AG10803 (cell line): Measurements from ENCODE around the gene ARFGAP2.

Experiments
- DNase-seq: peaks from one replicate; pipeline ENCODE4 v3.0.0; 2010; ENCODE audit warnings: low read depth
- H3K4me3 ChIP-seq: 2 replicates; pipeline ENCODE4 v1.5.1; 2011; ENCODE audit warnings: mild to moderate bottlenecking, low read length, control low read depth
- CTCF ChIP-seq: conservative IDR thresholded peaks from 2 replicates; pipeline ENCODE4 v1.5.1; 2011; ENCODE audit warnings: mild to moderate bottlenecking, low read length, control low read depth, inconsistent platforms

Gene ARFGAP2

GRCh38 chr11:47181271-47181670 lies 4.6 kb upstream of the ARFGAP2 start:
- H3K4me3 ChIP-seq, result no peak overlapping the region
- TF ChIP-seq CTCF, result no peak
- DNase-seq, result no peak

- H3K4me3 ChIP-seq, result no peak overlapping the region
- no peak for DNase-seq
- no peak for TF ChIP-seq CTCF
These were observed 3.5 kb upstream of the ARFGAP2 start for GRCh38 chr11:47180006-47180787.

- no peak overlapping the region for H3K4me3 ChIP-seq
- TF ChIP-seq CTCF, result peak; percentile 66
- DNase-seq, result peak; percentile 44
These were observed 2.9 kb upstream of the ARFGAP2 start for GRCh38 chr11:47179655-47179991.

GRCh38 chr11:47178737-47179654 lies 2.3 kb upstream of the ARFGAP2 start:
- H3K4me3 ChIP-seq, result no peak overlapping the region
- no peak for TF ChIP-seq CTCF
- no peak for DNase-seq

- no peak for TF ChIP-seq CTCF
- no peak for DNase-seq
- H3K4me3 ChIP-seq, result no peak overlapping the region
These were observed 1.6 kb upstream of the ARFGAP2 start for GRCh38 chr11:47178316-47178715.

- TF ChIP-seq CTCF, result no peak
- DNase-seq, result no peak
- H3K4me3 ChIP-seq, result peak overlapping the region; percentile 71; the same call in 1 of the 2 replicates
These were observed 1.2 kb upstream of the ARFGAP2 start for GRCh38 chr11:47177846-47178245.
